Measurements from ENCODE around the gene FOLR3. TPM values are rescaled to one million over a fixed set of nuclear protein-coding genes. Genes with fewer than 3 reads are reported as not detected.

Gene FOLR3
- total and polyA plus RNA-seq, 2 experiments from 2014 or later, result 0.43 to 1.8 TPM

- TF ChIP-seq EZH2 (IDR thresholded peaks at IDR 0.05; ENCODE audit: insufficient read depth, poor library complexity, severe bottlenecking) (no peak), EZH2phosphoT487 (IDR thresholded peaks at IDR 0.05; ENCODE audit: insufficient read depth, low read depth) (no peak)
- no peak for DNase-seq
- in situ Hi-C loops (cut with MboI), result no loop called here
- Histone ChIP-seq H3K36me3 (ENCODE audit: low read depth) (no peaks in the 10 kb centered on the region), H3K4me1 (ENCODE audit: insufficient read depth) (peaks cover 14% of the 10 kb centered on the region), H2AFZ (no peak overlapping the region), H3K9me2 (ENCODE audit: insufficient read depth) (no peaks in the 10 kb centered on the region), H3K9me3 (ENCODE audit: low read depth) (no peaks in the 10 kb centered on the region), H4K20me1 (ENCODE audit: insufficient read depth) (no peaks in the 10 kb centered on the region), H3K9ac (no peak overlapping the region), H3K27me3 (replicated peaks; ENCODE audit: insufficient read depth) (no peaks in the 10 kb centered on the region), H3K79me2 (ENCODE audit: insufficient read depth) (no peaks in the 10 kb centered on the region), H3K4me2 (ENCODE audit: unreplicated experiment) (no peak overlapping the region), H3F3A (ENCODE audit: insufficient read depth) (peaks cover 13% of the 10 kb centered on the region), H3K27ac (no peak overlapping the region), H3K4me3 (no peak overlapping the region)
- 88% methylated on average over 12 to 14 of the region's 14 CpGs for WGBS, 2 experiments (ENCODE audit: low coverage in 1 of 2, low lambda C conversion rate in 2 of 2, missing lambda C conversion rate in 2 of 2)
These were observed 562 bp downstream of the FOLR3 start for GRCh38 chr11:72135891-72136683.

- 66 to 85% methylated on average over 4 of the region's 4 CpGs for WGBS, 2 experiments (ENCODE audit: low coverage in 1 of 2, low lambda C conversion rate in 2 of 2, missing lambda C conversion rate in 2 of 2)
These were observed 1.2 kb downstream of the FOLR3 start for GRCh38 chr11:72136684-72137262.

GRCh38 chr11:72138821-72139390 lies 3.4 kb downstream of the FOLR3 start:
- in situ Hi-C loops (cut with MboI), result no loop called here
- 86 to 89% methylated on average over 12 of the region's 12 CpGs for WGBS, 2 experiments (ENCODE audit: low coverage in 1 of 2, low lambda C conversion rate in 2 of 2, missing lambda C conversion rate in 2 of 2)
- Histone ChIP-seq H3K9me2 (ENCODE audit: insufficient read depth) (no peaks in the 10 kb centered on the region), H3K4me2 (ENCODE audit: unreplicated experiment) (no peak overlapping the region), H3K4me3 (no peak overlapping the region), H4K20me1 (ENCODE audit: insufficient read depth) (no peaks in the 10 kb centered on the region), H3K27ac (no peak overlapping the region), H3F3A (ENCODE audit: insufficient read depth) (peaks cover 30% of the 10 kb centered on the region), H2AFZ (no peak overlapping the region), H3K9ac (no peak overlapping the region), H3K36me3 (ENCODE audit: low read depth) (no peaks in the 10 kb centered on the region), H3K27me3 (replicated peaks; ENCODE audit: insufficient read depth) (no peaks in the 10 kb centered on the region), H3K4me1 (ENCODE audit: insufficient read depth) (peaks cover 32% of the 10 kb centered on the region), H3K79me2 (ENCODE audit: insufficient read depth) (no peaks in the 10 kb centered on the region), H3K9me3 (ENCODE audit: low read depth) (no peaks in the 10 kb centered on the region)
- DNase-seq, result no peak
- TF ChIP-seq EZH2 (IDR thresholded peaks at IDR 0.05; ENCODE audit: insufficient read depth, poor library complexity, severe bottlenecking), result no peak
- no peak for TF ChIP-seq EZH2phosphoT487 (IDR thresholded peaks at IDR 0.05; ENCODE audit: insufficient read depth, low read depth)

More at GRCh38 chr11:72136684-72137262, 1.2 kb downstream of the FOLR3 start:
- Histone ChIP-seq H3F3A (ENCODE audit: insufficient read depth) (peaks cover 19% of the 10 kb centered on the region), H4K20me1 (ENCODE audit: insufficient read depth) (no peaks in the 10 kb centered on the region), H3K27ac (no peak overlapping the region), H3K36me3 (ENCODE audit: low read depth) (no peaks in the 10 kb centered on the region), H3K9me3 (ENCODE audit: low read depth) (no peaks in the 10 kb centered on the region), H3K4me2 (ENCODE audit: unreplicated experiment) (no peak overlapping the region), H3K4me3 (no peak overlapping the region), H3K4me1 (ENCODE audit: insufficient read depth) (peaks cover 20% of the 10 kb centered on the region), H3K9me2 (ENCODE audit: insufficient read depth) (no peaks in the 10 kb centered on the region), H3K79me2 (ENCODE audit: insufficient read depth) (no peaks in the 10 kb centered on the region), H3K27me3 (replicated peaks; ENCODE audit: insufficient read depth) (no peaks in the 10 kb centered on the region), H2AFZ (no peak overlapping the region), H3K9ac (no peak overlapping the region)
- in situ Hi-C loops (cut with MboI), result no loop called here
- no peak for DNase-seq
- no peak for TF ChIP-seq EZH2phosphoT487 (IDR thresholded peaks at IDR 0.05; ENCODE audit: insufficient read depth, low read depth)
- no peak for TF ChIP-seq EZH2 (IDR thresholded peaks at IDR 0.05; ENCODE audit: insufficient read depth, poor library complexity, severe bottlenecking)

GRCh38 chr11:72139500-72139899 lies 4.0 kb downstream of the FOLR3 start:
- TF ChIP-seq EZH2 (IDR thresholded peaks at IDR 0.05; ENCODE audit: insufficient read depth, poor library complexity, severe bottlenecking) (no peak), EZH2phosphoT487 (IDR thresholded peaks at IDR 0.05; ENCODE audit: insufficient read depth, low read depth) (no peak)
- Histone ChIP-seq H3F3A (ENCODE audit: insufficient read depth) (peaks cover 34% of the 10 kb centered on the region), H3K9me2 (ENCODE audit: insufficient read depth) (no peaks in the 10 kb centered on the region), H4K20me1 (ENCODE audit: insufficient read depth) (no peaks in the 10 kb centered on the region), H2AFZ (no peak overlapping the region), H3K27me3 (replicated peaks; ENCODE audit: insufficient read depth) (no peaks in the 10 kb centered on the region), H3K4me2 (ENCODE audit: unreplicated experiment) (no peak overlapping the region), H3K79me2 (ENCODE audit: insufficient read depth) (no peaks in the 10 kb centered on the region), H3K27ac (no peak overlapping the region), H3K9ac (no peak overlapping the region), H3K4me3 (no peak overlapping the region), H3K4me1 (ENCODE audit: insufficient read depth) (peaks cover 38% of the 10 kb centered on the region), H3K9me3 (ENCODE audit: low read depth) (no peaks in the 10 kb centered on the region), H3K36me3 (ENCODE audit: low read depth) (no peaks in the 10 kb centered on the region)
- no peak for DNase-seq
- in situ Hi-C loops (cut with MboI), result no loop called here
- 89 to 92% methylated on average over 10 of the region's 11 CpGs for WGBS, 2 experiments (ENCODE audit: low coverage in 1 of 2, low lambda C conversion rate in 2 of 2, missing lambda C conversion rate in 2 of 2)
